Naive thymus-derived CD8-positive, alpha-beta T cell (primary cell): ENCODE measurements around the gene HLA-A. TPM values are rescaled to one million over a fixed set of nuclear protein-coding genes. Genes with fewer than 3 reads are reported as not detected.

ENCODE experiments used
- ATAC-seq, 2 donors: fragments of 150-1000 bp; cut with Tn5 transposase in 1 of 2; sonication (Bioruptor Pico), chemical (Tn5 transposase) in 1 of 2; 1 replicate in 1 of 2; 2 replicates in 1 of 2; pipeline ENCODE4 v1.10.0; 2021; ENCODE audit warnings: mild to moderate bottlenecking in 2 of 2, moderate library complexity in 2 of 2
- POLR2A ChIA-PET: fragments of 350-600 bp; sonication (Branson Sonifier 250); formaldehyde crosslinking; loops from one replicate; lab custom pipeline; 2021; ENCODE audit warnings: antibody characterized with exemption; lab: Charles Lee
- DNase-seq, 10 donors: peaks; one replicate each; pipeline versions ENCODE4 v3.0.0 to v3.0.0-alpha.2; 2020 to 2022
- H3K27ac Mint-ChIP-seq, 10 donors: one replicate each; pipeline ENCODE4 v1.8.0; 2020 to 2022; ENCODE audit warnings: mild to moderate bottlenecking in 10 of 10, mixed read lengths in 10 of 10, moderate library complexity in 4 of 10, inconsistent platforms in 1 of 10
- H3K27me3 Mint-ChIP-seq, 5 donors: one replicate each; pipeline ENCODE4 v1.8.0; 2021 to 2022; ENCODE audit warnings: mixed read lengths in 5 of 5
- H3K36me3 Mint-ChIP-seq, 3 donors: one replicate each; pipeline ENCODE4 v1.8.0; 2020 to 2022; ENCODE audit warnings: mixed read lengths in 3 of 3, mild to moderate bottlenecking in 2 of 3, inconsistent platforms in 1 of 3
- H3K4me1 Mint-ChIP-seq, 4 donors: one replicate each; pipeline ENCODE4 v1.8.0; 2021 to 2022; ENCODE audit warnings: mixed read lengths in 4 of 4
- H3K4me3 Mint-ChIP-seq, 10 donors: one replicate each; pipeline ENCODE4 v1.8.0; 2020 to 2022; ENCODE audit warnings: mild to moderate bottlenecking in 10 of 10, mixed read lengths in 10 of 10, moderate library complexity in 6 of 10, inconsistent platforms in 1 of 10
- H3K9me3 Mint-ChIP-seq, 9 donors: one replicate each; pipeline ENCODE4 v1.8.0; 2020 to 2022; ENCODE audit warnings: mixed read lengths in 9 of 9, mild to moderate bottlenecking in 3 of 9, inconsistent platforms in 1 of 9, moderate library complexity in 1 of 9
- polyA plus RNA-seq, 3 donors: library from polyadenylated mRNA; unstranded; fragments of 300-500 nt; fragmentation: Illumina TruSeq; gene quantifications; one replicate each; pipeline ENCODE4 v1.2.3, GENCODE V29; 2021
- total RNA-seq, 8 experiments: library from RNA in 2 of 8; stranded (reverse) in 2 of 8; gene quantifications; one replicate each; pipeline ENCODE4 v1.2.3 and lab custom pipeline; 2021 to 2026

Gene HLA-A
- total and polyA plus RNA-seq, 5 experiments from 2014 or later, result 2,084 to 4,021 (median 2,115) TPM

DNA sequence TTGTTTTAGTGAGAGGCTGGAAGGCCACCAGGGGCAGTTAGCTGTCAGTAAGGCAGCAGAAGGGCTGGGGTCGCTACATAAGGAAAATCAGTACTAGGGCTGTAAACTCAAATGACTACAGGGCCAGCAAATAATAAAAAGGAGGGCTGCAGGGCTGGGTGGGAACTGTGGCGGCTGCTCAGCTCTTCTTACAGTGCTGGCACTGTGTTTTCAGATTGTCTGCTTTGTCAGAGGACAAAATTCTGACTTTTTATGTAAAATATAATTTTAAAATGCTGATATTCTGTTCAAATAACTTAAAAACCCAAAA, 23.2 kb downstream of the HLA-A start:
- Mint-ChIP-seq H3K27me3 (no peaks in the 10 kb centered on the region), H3K36me3 (no peaks in the 10 kb centered on the region), H3K4me3 (peak overlapping the region; percentile 66 to 93 (median 84)), H3K4me1 (peaks cover 26 to 45% (median 42%) of the 10 kb centered on the region in 4 donors), H3K27ac (peak overlapping the region; percentile 60 to 98 (median 93)), H3K9me3 (no peaks in the 10 kb centered on the region)
- ATAC-seq (peak in 1 of 2 donors; percentile 20), DNase-seq (no peak)
- POLR2A ChIA-PET, result interaction anchor here (0.6 to 4.6 kb wide), 17 partner anchors 10 to 1806 kb away, joined by 3 to 68 read pairs (median 4); partner anchors contain the start of genes HLA-A, POLR1H and PPP1R11

DNA sequence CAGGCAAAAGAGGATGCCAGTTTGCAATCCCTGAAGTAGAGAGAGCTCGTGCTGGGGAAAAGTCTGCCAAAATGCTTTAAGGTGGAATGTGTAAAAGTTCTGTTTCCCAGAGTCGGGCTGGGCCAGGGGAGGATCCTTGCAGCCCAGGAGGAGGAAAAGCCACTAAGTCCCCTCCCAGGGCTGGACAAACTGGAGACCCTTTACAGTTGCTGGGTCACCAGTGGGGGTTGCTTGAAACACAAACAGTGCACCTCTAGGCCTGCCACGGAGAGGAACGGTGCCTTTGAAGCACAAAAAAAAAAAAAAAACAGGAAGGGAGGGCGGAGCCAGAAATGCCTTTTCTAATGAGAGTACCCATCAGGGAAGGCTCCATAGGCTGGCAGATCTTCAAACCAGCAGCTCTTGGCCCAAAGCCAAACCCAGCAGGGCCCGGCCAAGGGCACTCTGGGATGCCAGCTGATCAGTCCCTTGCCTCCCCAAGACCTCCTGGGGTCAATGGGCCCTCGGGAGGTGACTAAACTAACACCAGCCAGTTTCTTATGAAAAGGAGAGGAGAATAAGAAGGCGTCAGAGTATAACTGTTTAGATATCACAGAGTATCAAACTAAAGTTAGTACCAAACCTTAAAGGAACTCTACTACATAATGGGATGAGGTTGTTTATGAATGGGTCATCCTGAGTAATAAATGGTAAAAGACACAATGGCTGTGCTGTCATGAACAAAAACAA, 23.7 kb downstream of the HLA-A start:
- peak in 7 of 10 donors; percentile 41 to 75 (median 48) for DNase-seq
- peak overlapping the region in 9 of 10 donors; percentile 60 to 98 (median 93) for H3K27ac Mint-ChIP-seq
- peaks cover 26 to 45% (median 42%) of the 10 kb centered on the region in 4 donors for H3K4me1 Mint-ChIP-seq
- ATAC-seq, result peak; percentile 60 to 62
- H3K27me3 Mint-ChIP-seq, result no peaks in the 10 kb centered on the region
- no peaks in the 10 kb centered on the region for H3K36me3 Mint-ChIP-seq
- POLR2A ChIA-PET, result interaction anchor here (0.7 to 4.6 kb wide), 11 partner anchors 10 to 350 kb away, joined by 3 to 68 read pairs (median 5); partner anchors contain the start of gene HLA-A
- H3K4me3 Mint-ChIP-seq, result peak overlapping the region; percentile 56 to 91 (median 80)
- no peaks in the 10 kb centered on the region for H3K9me3 Mint-ChIP-seq

- Mint-ChIP-seq H3K9me3 (no peaks in the 10 kb centered on the region), H3K4me3 (peak overlapping the region in 1 of 10 donors; percentile 13), H3K27me3 (peaks cover 2 to 6% (median 5%) of the 10 kb centered on the region in 5 donors), H3K4me1 (peaks cover 25 to 52% (median 47%) of the 10 kb centered on the region in 4 donors), H3K27ac (peak overlapping the region in 3 of 10 donors; percentile 16 to 34 (median 24)), H3K36me3 (no peaks in the 10 kb centered on the region)
- DNase-seq, result peak in 1 of 10 donors; percentile 16
- peak in 1 of 2 donors; percentile 23 for ATAC-seq
- POLR2A ChIA-PET, result interaction anchor here (1.5 to 4.6 kb wide), 6 partner anchors 9 to 119 kb away, joined by 3 to 68 read pairs (median 24); partner anchors contain the start of gene HLA-A
These were observed 25.2 kb downstream of the HLA-A start for GRCh38 chr6:29967379-29968010.

- Mint-ChIP-seq H3K4me1 (peaks cover 26 to 54% (median 46%) of the 10 kb centered on the region in 4 donors), H3K4me3 (no peak overlapping the region), H3K36me3 (no peaks in the 10 kb centered on the region), H3K9me3 (no peaks in the 10 kb centered on the region), H3K27me3 (peaks cover 5 to 13% (median 7%) of the 10 kb centered on the region in 5 donors), H3K27ac (no peak overlapping the region)
- ATAC-seq (no peak), DNase-seq (no peak)
- POLR2A ChIA-PET, result interaction anchor here (0.7 to 4.6 kb wide), 6 partner anchors 9 to 120 kb away, joined by 3 to 68 read pairs (median 10); partner anchors contain the start of gene HLA-A
These were observed 25.8 kb downstream of the HLA-A start for GRCh38 chr6:29968130-29968529.

GRCh38 chr6:29968905-29969304, 26.6 kb downstream of the HLA-A start:
- Mint-ChIP-seq H3K4me1 (peaks cover 26 to 51% (median 45%) of the 10 kb centered on the region in 4 donors), H3K27me3 (peaks cover 8 to 20% (median 14%) of the 10 kb centered on the region in 5 donors), H3K36me3 (no peaks in the 10 kb centered on the region), H3K9me3 (peaks cover 0 to 1% (median 0%) of the 10 kb centered on the region in 9 donors), H3K27ac (no peak overlapping the region), H3K4me3 (no peak overlapping the region)
- POLR2A ChIA-PET, result interaction anchor here (0.7 to 2.9 kb wide), 4 partner anchors 9 to 121 kb away, joined by 3 to 12 read pairs (median 5); no protein-coding TSS in a partner anchor
- no peak for ATAC-seq
- DNase-seq, result no peak

DNA sequence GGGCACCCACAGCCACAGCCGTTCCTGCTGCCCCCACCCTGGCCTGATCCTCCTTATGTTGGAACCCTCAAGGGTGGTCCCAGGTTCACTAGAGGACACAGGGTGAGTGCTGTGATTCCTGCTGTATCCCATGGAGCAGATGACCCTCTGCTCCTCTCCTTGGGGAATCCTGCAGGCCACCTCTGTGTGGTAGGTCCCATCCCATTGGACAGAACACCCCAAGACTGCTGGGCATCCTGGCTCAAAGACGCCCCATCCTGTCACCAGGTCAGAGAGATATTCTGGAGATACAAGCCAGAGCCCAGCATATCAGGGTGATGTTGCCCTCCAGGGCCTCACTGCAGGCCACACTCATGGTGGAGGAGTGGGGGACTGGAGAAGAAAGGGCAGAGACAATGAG, 28.4 kb downstream of the HLA-A start:
- H3K27ac Mint-ChIP-seq, result no peak overlapping the region
- H3K4me1 Mint-ChIP-seq, result peaks cover 30 to 51% (median 44%) of the 10 kb centered on the region in 4 donors
- H3K9me3 Mint-ChIP-seq, result peaks cover 0 to 7% (median 0%) of the 10 kb centered on the region in 9 donors
- H3K36me3 Mint-ChIP-seq, result no peaks in the 10 kb centered on the region
- no peak for DNase-seq
- POLR2A ChIA-PET, result no interaction called here
- H3K27me3 Mint-ChIP-seq, result peaks cover 17 to 38% (median 31%) of the 10 kb centered on the region in 5 donors
- ATAC-seq, result no peak
- no peak overlapping the region for H3K4me3 Mint-ChIP-seq

DNA sequence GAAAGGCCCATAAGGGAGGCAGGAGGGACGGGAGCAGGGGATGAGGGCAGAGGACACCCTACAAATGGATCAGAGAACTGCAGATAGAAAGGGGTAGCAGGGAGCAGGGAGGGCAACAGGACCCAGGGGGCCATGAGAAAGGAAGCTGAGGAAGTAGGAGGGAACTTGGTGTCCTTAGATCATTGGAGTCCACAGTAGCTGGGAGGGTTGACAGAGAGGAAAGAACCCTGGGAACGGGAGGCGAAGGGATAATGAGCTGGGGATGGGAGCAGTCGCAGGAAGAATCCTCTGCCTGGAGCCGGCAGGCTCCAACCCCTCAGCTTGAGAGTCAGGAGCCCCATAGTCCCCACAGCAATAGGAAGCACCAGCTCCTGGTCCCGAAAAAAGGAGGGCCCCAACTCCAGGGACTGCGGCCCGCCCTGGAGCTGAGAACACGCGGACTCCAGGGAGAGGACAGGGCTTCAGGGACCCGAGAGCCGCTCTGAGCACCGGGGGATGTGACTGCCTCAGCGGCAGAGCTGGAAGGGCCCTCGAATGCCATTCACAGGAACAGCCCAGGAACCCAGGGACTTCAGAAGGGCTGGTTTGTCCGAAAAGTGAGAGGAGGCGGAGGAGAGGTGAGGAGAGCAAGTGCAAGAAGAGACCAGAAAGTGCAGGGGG, 32.7 kb downstream of the HLA-A start:
- Mint-ChIP-seq H3K27ac (peak overlapping the region in 3 of 10 donors; percentile 43 to 81 (median 63)), H3K4me3 (peak overlapping the region; percentile 84 to 95 (median 91)), H3K36me3 (no peaks in the 10 kb centered on the region), H3K9me3 (peaks cover 0 to 7% (median 0%) of the 10 kb centered on the region in 9 donors), H3K27me3 (peaks cover 33 to 59% (median 46%) of the 10 kb centered on the region in 5 donors), H3K4me1 (peaks cover 31 to 48% (median 38%) of the 10 kb centered on the region in 4 donors)
- POLR2A ChIA-PET, result interaction anchor here (0.9 to 4.4 kb wide), 4 partner anchors 9 to 183 kb away, joined by 3 to 36 read pairs (median 5); partner anchors contain the start of gene HLA-A
- ATAC-seq (peak; percentile 28 to 35), DNase-seq (no peak)

- peak overlapping the region in 2 of 10 donors; percentile 30 to 63 for H3K27ac Mint-ChIP-seq
- DNase-seq, result no peak
- H3K9me3 Mint-ChIP-seq, result peaks cover 0 to 7% (median 0%) of the 10 kb centered on the region in 9 donors
- peak in 1 of 2 donors; percentile 12 for ATAC-seq
- POLR2A ChIA-PET, result interaction anchor here (0.7 to 4.4 kb wide), 5 partner anchors 10 to 183 kb away, joined by 3 to 36 read pairs (median 4); partner anchors contain the start of gene HLA-A
- H3K27me3 Mint-ChIP-seq, result peaks cover 33 to 59% (median 46%) of the 10 kb centered on the region in 5 donors
- peak overlapping the region; percentile 84 to 95 (median 91) for H3K4me3 Mint-ChIP-seq
- no peaks in the 10 kb centered on the region for H3K36me3 Mint-ChIP-seq
- peaks cover 31 to 48% (median 38%) of the 10 kb centered on the region in 4 donors for H3K4me1 Mint-ChIP-seq
These were observed 33.2 kb downstream of the HLA-A start for GRCh38 chr6:29975561-29975907.

DNA sequence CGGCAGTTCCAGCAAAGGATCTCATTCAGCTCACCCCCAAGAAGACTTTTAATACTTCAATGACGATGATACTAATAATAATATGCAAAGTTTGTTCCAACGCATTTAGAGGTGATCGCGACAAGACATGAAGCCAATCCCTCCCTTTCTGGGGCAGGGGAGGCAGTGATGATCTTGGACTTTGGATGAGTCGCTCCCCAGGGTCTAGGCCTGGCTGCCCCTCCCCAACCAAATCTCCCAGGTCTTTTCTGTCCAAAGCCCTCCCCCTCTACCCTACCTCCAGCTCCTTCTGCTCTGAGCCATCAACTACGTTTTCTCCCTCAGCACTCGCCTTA, 33.9 kb downstream of the HLA-A start:
- Mint-ChIP-seq H3K9me3 (peaks cover 0 to 7% (median 0%) of the 10 kb centered on the region in 9 donors), H3K27me3 (peaks cover 33 to 61% (median 46%) of the 10 kb centered on the region in 5 donors), H3K4me1 (peaks cover 31 to 48% (median 38%) of the 10 kb centered on the region in 4 donors), H3K36me3 (no peaks in the 10 kb centered on the region), H3K4me3 (peak overlapping the region; percentile 84 to 95 (median 91)), H3K27ac (peak overlapping the region in 8 of 10 donors; percentile 29 to 88 (median 76))
- no peak for DNase-seq
- no peak for ATAC-seq
- POLR2A ChIA-PET, result interaction anchor here (0.7 to 4.4 kb wide), 3 partner anchors 11 to 31 kb away, joined by 4 to 36 read pairs (median 4); no protein-coding TSS in a partner anchor

DNA sequence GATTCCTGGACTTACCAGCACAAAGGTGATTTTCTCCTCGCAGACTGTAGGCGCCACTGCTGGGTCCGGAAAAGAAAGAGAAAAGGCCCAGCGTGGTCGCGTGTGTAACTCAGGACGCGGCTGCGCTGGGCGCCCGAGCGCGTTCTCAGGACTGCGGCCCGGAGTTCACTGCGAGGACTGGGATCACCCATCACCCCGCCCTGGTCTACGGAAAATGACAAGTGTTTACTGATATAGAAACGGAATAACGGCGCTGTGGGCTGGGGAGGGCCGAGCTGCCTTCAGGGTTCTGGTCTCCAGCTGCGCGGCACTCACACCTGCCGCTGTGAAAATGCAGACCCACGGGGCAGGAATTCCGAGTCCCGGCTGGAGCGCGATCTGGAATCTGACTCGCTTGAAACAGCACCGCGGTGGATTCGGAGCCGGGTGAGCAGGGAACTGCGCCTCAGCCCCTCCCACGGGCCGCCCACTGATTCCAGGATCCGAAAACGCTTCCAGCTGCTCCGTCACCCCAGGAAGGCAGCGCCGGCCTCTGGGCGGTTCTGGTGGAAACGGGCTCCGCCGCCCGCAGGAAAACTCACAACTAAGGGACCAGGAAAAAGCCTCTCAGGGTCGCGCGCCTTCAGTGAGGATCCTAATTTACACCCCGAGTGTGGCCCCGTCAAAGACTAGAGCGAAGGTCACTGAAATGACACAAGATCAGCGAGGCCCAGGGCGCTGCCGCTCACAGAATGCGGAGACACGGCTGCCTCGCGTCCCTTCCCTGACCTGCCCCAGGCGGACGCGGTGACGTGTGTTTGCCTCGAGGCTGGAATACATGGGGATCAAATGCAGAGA, 34.5 kb downstream of the HLA-A start:
- peaks cover 33 to 62% (median 46%) of the 10 kb centered on the region in 5 donors for H3K27me3 Mint-ChIP-seq
- no peaks in the 10 kb centered on the region for H3K36me3 Mint-ChIP-seq
- POLR2A ChIA-PET, result interaction anchor here (1.2 to 4.4 kb wide), 2 partner anchors 9 to 11 kb away, joined by 3 to 36 read pairs; no protein-coding TSS in a partner anchor
- H3K27ac Mint-ChIP-seq, result peak overlapping the region in 8 of 10 donors; percentile 37 to 88 (median 76)
- peaks cover 31 to 48% (median 37%) of the 10 kb centered on the region in 4 donors for H3K4me1 Mint-ChIP-seq
- ATAC-seq (peak; percentile 84 to 90), DNase-seq (peak; percentile 14 to 68 (median 41))
- H3K4me3 Mint-ChIP-seq, result peak overlapping the region; percentile 84 to 95 (median 91)
- peaks cover 0 to 7% (median 0%) of the 10 kb centered on the region in 9 donors for H3K9me3 Mint-ChIP-seq

GRCh38 chr6:29977425-29977727, 35.0 kb downstream of the HLA-A start:
- no peak for DNase-seq
- POLR2A ChIA-PET, result interaction anchor here (1.2 to 4.4 kb wide), 2 partner anchors 9 to 12 kb away, joined by 3 to 36 read pairs; no protein-coding TSS in a partner anchor
- H3K27me3 Mint-ChIP-seq, result peaks cover 32 to 59% (median 45%) of the 10 kb centered on the region in 5 donors
- peaks cover 0 to 7% (median 0%) of the 10 kb centered on the region in 9 donors for H3K9me3 Mint-ChIP-seq
- ATAC-seq, result no peak
- H3K4me3 Mint-ChIP-seq, result peak overlapping the region; percentile 84 to 95 (median 91)
- peaks cover 28 to 42% (median 35%) of the 10 kb centered on the region in 4 donors for H3K4me1 Mint-ChIP-seq
- H3K36me3 Mint-ChIP-seq, result no peaks in the 10 kb centered on the region
- peak overlapping the region in 2 of 10 donors; percentile 37 to 82 for H3K27ac Mint-ChIP-seq
